GM23338 (cell line): ENCODE data around the gene MCAT. TPM values are rescaled to one million over a fixed set of nuclear protein-coding genes. Genes with fewer than 3 reads are reported as not detected.

Experiments
- ATAC-seq: fragments of 200-7000 bp; cut with Tn5 transposase; 3 replicates; pipeline ENCODE4 v1.9.1; 2020
- DNase-seq: peaks from one replicate; pipeline ENCODE4 v3.0.0-alpha.2; 2015; ENCODE audit warnings: low spot score
- H2AFZ ChIP-seq: fragments of 200-600 bp; sonication (generic); 2 replicates; pipeline ENCODE4 v1.8.0; 2016; ENCODE audit warnings: antibody characterized with exemption, mild to moderate bottlenecking, moderate library complexity
- H3F3A ChIP-seq: fragments of 200-600 bp; sonication (generic); replicated peaks from 2 replicates; pipeline ENCODE4 v1.8.0; 2017; ENCODE audit warnings: antibody characterized with exemption, mixed run types, low read depth
- H3K27ac ChIP-seq: fragments of 200-600 bp; sonication (generic); 2 replicates; pipeline ENCODE4 v1.6.1; 2016; ENCODE audit warnings: low read depth
- H3K27me3 ChIP-seq: fragments of 200-600 bp; sonication (generic); 2 replicates; pipeline ENCODE4 v1.8.0; 2016; ENCODE audit warnings: mild to moderate bottlenecking, mixed run types, moderate library complexity; ENCODE audit not compliant: insufficient read depth
- H3K36me3 ChIP-seq: fragments of 200-600 bp; sonication (generic); 2 replicates; pipeline ENCODE4 v1.8.0; 2016; ENCODE audit warnings: mild to moderate bottlenecking; ENCODE audit not compliant: insufficient read depth
- H3K4me1 ChIP-seq: fragments of 200-600 bp; sonication (generic); 2 replicates; pipeline ENCODE4 v1.8.0; 2016; ENCODE audit warnings: mild to moderate bottlenecking, moderate library complexity; ENCODE audit not compliant: insufficient read depth
- H3K4me2 ChIP-seq: fragments of 200-600 bp; sonication (generic); 2 replicates; pipeline ENCODE4 v1.7.1; 2017; ENCODE audit warnings: mixed run types
- H3K4me3 ChIP-seq: fragments of 200-600 bp; sonication (generic); 2 replicates; pipeline ENCODE4 v1.6.1; 2016; ENCODE audit warnings: mixed run types
- H3K79me2 ChIP-seq: fragments of 200-600 bp; sonication (generic); replicated peaks from 2 replicates; pipeline ENCODE4 v1.8.0; 2017; ENCODE audit warnings: mild to moderate bottlenecking; ENCODE audit not compliant: insufficient read depth
- H3K9me2 ChIP-seq: fragments of 200-600 bp; sonication (generic); 2 replicates; pipeline ENCODE4 v1.8.0; 2017; ENCODE audit not compliant: insufficient read depth
- H4K20me1 ChIP-seq: fragments of 200-600 bp; sonication (generic); replicated peaks from 2 replicates; pipeline ENCODE4 v1.8.0; 2017; ENCODE audit warnings: mild to moderate bottlenecking; ENCODE audit not compliant: insufficient read depth
- H3K27ac Mint-ChIP-seq: 2 replicates; pipeline ENCODE4 v1.8.0; 2020; ENCODE audit warnings: inconsistent platforms, mild to moderate bottlenecking, moderate library complexity, mixed read lengths
- H3K27me3 Mint-ChIP-seq: 3 replicates; pipeline ENCODE4 v1.8.0; 2022; ENCODE audit warnings: low read depth, mild to moderate bottlenecking, moderate library complexity, mixed read lengths, inconsistent platforms; ENCODE audit not compliant: insufficient read depth, poor library complexity
- H3K36me3 Mint-ChIP-seq: 3 replicates; pipeline ENCODE4 v1.8.0; 2021; ENCODE audit warnings: low read depth, mild to moderate bottlenecking, inconsistent platforms, moderate library complexity, mixed read lengths
- H3K4me1 Mint-ChIP-seq: 3 replicates; pipeline ENCODE4 v1.8.0; 2020; ENCODE audit warnings: mild to moderate bottlenecking, inconsistent platforms, mixed read lengths
- H3K4me3 Mint-ChIP-seq: 3 replicates; pipeline ENCODE4 v1.8.0; 2021; ENCODE audit warnings: moderate library complexity, mild to moderate bottlenecking, inconsistent platforms, mixed read lengths
- H3K9me3 Mint-ChIP-seq: 3 replicates; pipeline ENCODE4 v1.8.0; 2020; ENCODE audit warnings: moderate library complexity, mild to moderate bottlenecking, inconsistent platforms, mixed read lengths
- CREB1 ChIP-seq: fragments of 250-450 bp; sonication (Bioruptor Pico); IDR thresholded peaks from 2 replicates; pipeline ENCODE4 v1.5.0; 2020; ENCODE audit warnings: low read depth, mild to moderate bottlenecking, moderate library complexity
- CTCF ChIP-seq, 2 experiments: fragments of 200-600 bp in 1 of 2; sonication (generic) in 1 of 2; conservative IDR thresholded peaks; 2 replicates each; pipeline versions ENCODE4 v1.5.1 to v1.6.1; 2016 to 2017; ENCODE audit warnings: antibody characterized with exemption in 2 of 2, low read depth in 2 of 2, mild to moderate bottlenecking in 2 of 2, moderate library complexity in 1 of 2
- ETS1 ChIP-seq: IDR thresholded peaks from 2 replicates; pipeline ENCODE4 v1.6.1; 2016; ENCODE audit warnings: antibody characterized with exemption
- EZH2 ChIP-seq: fragments of 200-600 bp; sonication (generic); IDR thresholded peaks from one replicate; pipeline ENCODE4 v1.8.0; 2017; ENCODE audit warnings: antibody characterized with exemption, mild to moderate bottlenecking, low read depth; ENCODE audit not compliant: unreplicated experiment
- EZH2phosphoT487 ChIP-seq: fragments of 200-600 bp; sonication (generic); IDR thresholded peaks from one replicate; pipeline ENCODE4 v1.8.1; 2018; ENCODE audit warnings: antibody characterized with exemption; ENCODE audit not compliant: unreplicated experiment
- JUNB ChIP-seq: IDR thresholded peaks from one replicate; pipeline ENCODE4 v1.6.1; 2016; ENCODE audit warnings: antibody characterized with exemption; ENCODE audit not compliant: unreplicated experiment
- NANOG ChIP-seq: IDR thresholded peaks from 2 replicates; pipeline ENCODE4 v1.6.1; 2016; ENCODE audit warnings: antibody characterized with exemption, borderline replicate concordance
- POLR2AphosphoS5 ChIP-seq: IDR thresholded peaks from 2 replicates; pipeline ENCODE4 v1.6.1; 2016; ENCODE audit warnings: antibody characterized with exemption, low read depth
- REST ChIP-seq: IDR thresholded peaks from one replicate; pipeline ENCODE4 v1.6.1; 2018; ENCODE audit warnings: antibody characterized with exemption; ENCODE audit not compliant: unreplicated experiment
- STAT1 ChIP-seq: IDR thresholded peaks from one replicate; pipeline ENCODE4 v1.6.1; 2016; ENCODE audit warnings: antibody characterized with exemption; ENCODE audit not compliant: unreplicated experiment
- ZNF114 ChIP-seq: fragments of 250-450 bp; sonication (Bioruptor Pico); IDR thresholded peaks from 2 replicates; pipeline ENCODE4 v1.5.0; 2020; ENCODE audit warnings: mild to moderate bottlenecking, moderate library complexity
- ZNF331 ChIP-seq: fragments of 250-450 bp; sonication (Bioruptor Pico); IDR thresholded peaks from 2 replicates; pipeline ENCODE4 v1.5.0; 2020; ENCODE audit warnings: low read depth, mild to moderate bottlenecking, moderate library complexity
- polyA plus RNA-seq: library from polyadenylated mRNA; unstranded; fragments of >200 nt; fragmentation: Nextera tagmentation; extraction: Ambion mirVana; gene quantifications from 2 replicates; pipeline ENCODE4 v1.2.1, GENCODE V29; 2016
- total RNA-seq: library from RNA; depleted of rRNA; stranded (reverse); fragments of >200 nt; shearing (Covaris generic); gene quantifications from 2 replicates; pipeline ENCODE4 v1.2.3, GENCODE V29; 2014
- TF ChIP-seq, protein P1 (sequence below): fragments of 250-450 bp; sonication (Bioruptor Pico); IDR thresholded peaks from 2 replicates; pipeline ENCODE4 v1.5.0; 2020; ENCODE audit warnings: mild to moderate bottlenecking, moderate library complexity

The MCAT gene
- total and polyA plus RNA-seq, 2 experiments from 2014 or later, result 9.7 to 16.9 TPM

DNA sequence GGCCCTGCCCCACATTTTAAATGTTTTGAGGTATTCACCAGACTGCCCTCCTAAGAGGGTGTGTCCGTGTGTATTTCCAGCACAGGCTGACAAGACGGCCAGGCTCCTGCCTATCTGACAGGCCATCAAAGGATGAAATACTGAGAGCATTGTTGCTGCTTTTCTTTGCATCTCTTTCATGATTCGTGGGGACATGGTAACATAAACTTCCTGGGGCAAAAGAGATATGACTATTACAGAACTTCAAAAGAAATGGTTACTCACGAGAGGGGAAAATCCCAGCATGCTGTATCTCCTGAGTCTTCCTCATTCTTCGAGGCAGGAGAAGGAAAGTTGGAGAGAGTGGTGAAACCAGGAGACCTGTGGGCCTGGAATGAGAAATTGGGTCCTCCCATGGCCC, 43.0 kb downstream of the MCAT start:
- no peaks in the 10 kb centered on the region for H3K4me1 Mint-ChIP-seq
- Histone ChIP-seq H2AFZ (no peak overlapping the region), H3K27me3 (no peaks in the 10 kb centered on the region), H3K4me3 (no peak overlapping the region), H3K9me2 (no peaks in the 10 kb centered on the region), H3K4me2 (no peak overlapping the region), H3K79me2 (no peaks in the 10 kb centered on the region), H3K27ac (no peak overlapping the region), H3F3A (no peaks in the 10 kb centered on the region), H3K4me1 (no peaks in the 10 kb centered on the region), H3K36me3 (no peaks in the 10 kb centered on the region; the same call in 1 of the 2 replicates), H4K20me1 (no peaks in the 10 kb centered on the region)
- peaks cover 11% of the 10 kb centered on the region for H3K36me3 Mint-ChIP-seq
- ATAC-seq (no peak), DNase-seq (no peak)
- H3K4me3 Mint-ChIP-seq, result no peak overlapping the region
- peaks cover 7% of the 10 kb centered on the region for H3K27me3 Mint-ChIP-seq
- H3K27ac Mint-ChIP-seq, result no peak overlapping the region
- H3K9me3 Mint-ChIP-seq, result peaks cover 23% of the 10 kb centered on the region
- no peak for TF ChIP-seq EZH2
- TF ChIP-seq POLR2AphosphoS5, result no peak
- no peak for TF ChIP-seq CREB1 (CRISPR knock-in tag)
- no peak for TF ChIP-seq ZNF114 (CRISPR knock-in tag)
- no peak for TF ChIP-seq EZH2phosphoT487
- no peak for TF ChIP-seq JUNB
- TF ChIP-seq STAT1, result no peak
- TF ChIP-seq, protein P1, sequence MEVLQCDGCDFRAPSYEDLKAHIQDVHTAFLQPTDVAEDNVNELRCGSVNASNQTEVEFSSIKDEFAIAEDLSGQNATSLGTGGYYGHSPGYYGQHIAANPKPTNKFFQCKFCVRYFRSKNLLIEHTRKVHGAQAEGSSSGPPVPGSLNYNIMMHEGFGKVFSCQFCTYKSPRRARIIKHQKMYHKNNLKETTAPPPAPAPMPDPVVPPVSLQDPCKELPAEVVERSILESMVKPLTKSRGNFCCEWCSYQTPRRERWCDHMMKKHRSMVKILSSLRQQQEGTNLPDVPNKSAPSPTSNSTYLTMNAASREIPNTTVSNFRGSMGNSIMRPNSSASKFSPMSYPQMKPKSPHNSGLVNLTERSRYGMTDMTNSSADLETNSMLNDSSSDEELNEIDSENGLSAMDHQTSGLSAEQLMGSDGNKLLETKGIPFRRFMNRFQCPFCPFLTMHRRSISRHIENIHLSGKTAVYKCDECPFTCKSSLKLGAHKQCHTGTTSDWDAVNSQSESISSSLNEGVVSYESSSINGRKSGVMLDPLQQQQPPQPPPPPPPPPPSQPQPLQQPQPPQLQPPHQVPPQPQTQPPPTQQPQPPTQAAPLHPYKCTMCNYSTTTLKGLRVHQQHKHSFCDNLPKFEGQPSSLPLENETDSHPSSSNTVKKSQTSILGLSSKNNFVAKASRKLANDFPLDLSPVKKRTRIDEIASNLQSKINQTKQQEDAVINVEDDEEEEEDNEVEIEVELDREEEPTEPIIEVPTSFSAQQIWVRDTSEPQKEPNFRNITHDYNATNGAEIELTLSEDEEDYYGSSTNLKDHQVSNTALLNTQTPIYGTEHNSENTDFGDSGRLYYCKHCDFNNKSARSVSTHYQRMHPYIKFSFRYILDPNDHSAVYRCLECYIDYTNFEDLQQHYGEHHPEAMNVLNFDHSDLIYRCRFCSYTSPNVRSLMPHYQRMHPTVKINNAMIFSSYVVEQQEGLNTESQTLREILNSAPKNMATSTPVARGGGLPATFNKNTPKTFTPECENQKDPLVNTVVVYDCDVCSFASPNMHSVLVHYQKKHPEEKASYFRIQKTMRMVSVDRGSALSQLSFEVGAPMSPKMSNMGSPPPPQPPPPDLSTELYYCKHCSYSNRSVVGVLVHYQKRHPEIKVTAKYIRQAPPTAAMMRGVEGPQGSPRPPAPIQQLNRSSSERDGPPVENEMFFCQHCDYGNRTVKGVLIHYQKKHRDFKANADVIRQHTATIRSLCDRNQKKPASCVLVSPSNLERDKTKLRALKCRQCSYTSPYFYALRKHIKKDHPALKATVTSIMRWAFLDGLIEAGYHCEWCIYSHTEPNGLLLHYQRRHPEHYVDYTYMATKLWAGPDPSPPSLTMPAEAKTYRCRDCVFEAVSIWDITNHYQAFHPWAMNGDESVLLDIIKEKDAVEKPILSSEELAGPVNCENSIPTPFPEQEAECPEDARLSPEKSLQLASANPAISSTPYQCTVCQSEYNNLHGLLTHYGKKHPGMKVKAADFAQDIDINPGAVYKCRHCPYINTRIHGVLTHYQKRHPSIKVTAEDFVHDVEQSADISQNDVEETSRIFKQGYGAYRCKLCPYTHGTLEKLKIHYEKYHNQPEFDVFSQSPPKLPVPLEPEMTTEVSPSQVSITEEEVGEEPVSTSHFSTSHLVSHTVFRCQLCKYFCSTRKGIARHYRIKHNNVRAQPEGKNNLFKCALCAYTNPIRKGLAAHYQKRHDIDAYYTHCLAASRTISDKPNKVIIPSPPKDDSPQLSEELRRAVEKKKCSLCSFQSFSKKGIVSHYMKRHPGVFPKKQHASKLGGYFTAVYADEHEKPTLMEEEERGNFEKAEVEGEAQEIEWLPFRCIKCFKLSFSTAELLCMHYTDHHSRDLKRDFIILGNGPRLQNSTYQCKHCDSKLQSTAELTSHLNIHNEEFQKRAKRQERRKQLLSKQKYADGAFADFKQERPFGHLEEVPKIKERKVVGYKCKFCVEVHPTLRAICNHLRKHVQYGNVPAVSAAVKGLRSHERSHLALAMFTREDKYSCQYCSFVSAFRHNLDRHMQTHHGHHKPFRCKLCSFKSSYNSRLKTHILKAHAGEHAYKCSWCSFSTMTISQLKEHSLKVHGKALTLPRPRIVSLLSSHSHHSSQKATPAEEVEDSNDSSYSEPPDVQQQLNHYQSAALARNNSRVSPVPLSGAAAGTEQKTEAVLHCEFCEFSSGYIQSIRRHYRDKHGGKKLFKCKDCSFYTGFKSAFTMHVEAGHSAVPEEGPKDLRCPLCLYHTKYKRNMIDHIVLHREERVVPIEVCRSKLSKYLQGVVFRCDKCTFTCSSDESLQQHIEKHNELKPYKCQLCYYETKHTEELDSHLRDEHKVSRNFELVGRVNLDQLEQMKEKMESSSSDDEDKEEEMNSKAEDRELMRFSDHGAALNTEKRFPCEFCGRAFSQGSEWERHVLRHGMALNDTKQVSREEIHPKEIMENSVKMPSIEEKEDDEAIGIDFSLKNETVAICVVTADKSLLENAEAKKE (CRISPR knock-in tag), result no peak
- TF ChIP-seq ETS1, result no peak
- TF ChIP-seq REST, result no peak
- no peak for TF ChIP-seq NANOG
- TF ChIP-seq ZNF331, result no peak
- TF ChIP-seq CTCF (conservative IDR thresholded peaks at IDR 0.05; ENCODE audit: low read depth in 2 of 2), result no peak
